Nephron progenitor cell (in vitro differentiated cells): Measurements from ENCODE around the gene PRKACA.
A peak's percentile ranks its signal among the peaks of the same experiment; 100 is the strongest.
"Not testable (repeated sequence)": the region's sequence is repeated elsewhere in the genome, so short reads cannot be mapped to it uniquely, and the experiment has no call there.

Source experiments
- DNase-seq: peaks from one replicate; pipeline ENCODE4 v3.0.0; 2021
- H3K27ac Mint-ChIP-seq: 2 replicates; pipeline ENCODE4 v1.8.0; 2021; ENCODE audit warnings: mild to moderate bottlenecking, moderate library complexity, mixed read lengths
- H3K27me3 Mint-ChIP-seq: 2 replicates; pipeline ENCODE4 v1.8.0; 2021; ENCODE audit warnings: mild to moderate bottlenecking, low read depth, mixed read lengths; ENCODE audit not compliant: poor library complexity
- H3K36me3 Mint-ChIP-seq: 2 replicates; pipeline ENCODE4 v1.8.0; 2021; ENCODE audit warnings: low read depth, mixed read lengths
- H3K4me1 Mint-ChIP-seq: 2 replicates; pipeline ENCODE4 v1.8.0; 2021; ENCODE audit warnings: mixed read lengths
- H3K4me3 Mint-ChIP-seq: 2 replicates; pipeline ENCODE4 v1.8.0; 2021; ENCODE audit warnings: mild to moderate bottlenecking, moderate library complexity, mixed read lengths
- H3K9me3 Mint-ChIP-seq: 2 replicates; pipeline ENCODE4 v1.8.0; 2021; ENCODE audit warnings: mild to moderate bottlenecking, moderate library complexity, mixed read lengths
- TF ChIP-seq, protein P1 (sequence below): fragments of 200-600 bp; sonication (generic); IDR thresholded peaks from 2 replicates; pipeline ENCODE4 v1.5.0; 2021; ENCODE audit warnings: antibody characterized with exemption

Gene PRKACA

GRCh38 chr19:14150041-14150769 is 32.6 kb upstream of the PRKACA start:
- Mint-ChIP-seq H3K9me3 (no peaks in the 10 kb centered on the region), H3K27me3 (peaks cover 8% of the 10 kb centered on the region), H3K4me1 (peaks cover 45% of the 10 kb centered on the region), H3K36me3 (peaks cover 18% of the 10 kb centered on the region), H3K27ac (no peak overlapping the region), H3K4me3 (no peak overlapping the region)
- TF ChIP-seq, protein P1, sequence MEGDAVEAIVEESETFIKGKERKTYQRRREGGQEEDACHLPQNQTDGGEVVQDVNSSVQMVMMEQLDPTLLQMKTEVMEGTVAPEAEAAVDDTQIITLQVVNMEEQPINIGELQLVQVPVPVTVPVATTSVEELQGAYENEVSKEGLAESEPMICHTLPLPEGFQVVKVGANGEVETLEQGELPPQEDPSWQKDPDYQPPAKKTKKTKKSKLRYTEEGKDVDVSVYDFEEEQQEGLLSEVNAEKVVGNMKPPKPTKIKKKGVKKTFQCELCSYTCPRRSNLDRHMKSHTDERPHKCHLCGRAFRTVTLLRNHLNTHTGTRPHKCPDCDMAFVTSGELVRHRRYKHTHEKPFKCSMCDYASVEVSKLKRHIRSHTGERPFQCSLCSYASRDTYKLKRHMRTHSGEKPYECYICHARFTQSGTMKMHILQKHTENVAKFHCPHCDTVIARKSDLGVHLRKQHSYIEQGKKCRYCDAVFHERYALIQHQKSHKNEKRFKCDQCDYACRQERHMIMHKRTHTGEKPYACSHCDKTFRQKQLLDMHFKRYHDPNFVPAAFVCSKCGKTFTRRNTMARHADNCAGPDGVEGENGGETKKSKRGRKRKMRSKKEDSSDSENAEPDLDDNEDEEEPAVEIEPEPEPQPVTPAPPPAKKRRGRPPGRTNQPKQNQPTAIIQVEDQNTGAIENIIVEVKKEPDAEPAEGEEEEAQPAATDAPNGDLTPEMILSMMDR = no peak
- no peak for DNase-seq

- no peak for DNase-seq
- TF ChIP-seq, protein P1 = no peak
- Mint-ChIP-seq H3K9me3 (no peaks in the 10 kb centered on the region), H3K36me3 (peaks cover 13% of the 10 kb centered on the region), H3K27me3 (peaks cover 8% of the 10 kb centered on the region), H3K27ac (no peak overlapping the region), H3K4me3 (no peak overlapping the region), H3K4me1 (peaks cover 45% of the 10 kb centered on the region)
Observed at GRCh38 chr19:14149509-14149994, 32.0 kb upstream of the PRKACA start.

GRCh38 chr19:14148751-14149410 is 31.3 kb upstream of the PRKACA start:
- TF ChIP-seq, protein P1 = no peak
- H3K4me3 Mint-ChIP-seq = peak overlapping the region; percentile 58
- H3K27ac Mint-ChIP-seq = peak overlapping the region; percentile 64
- H3K4me1 Mint-ChIP-seq = peaks cover 45% of the 10 kb centered on the region
- DNase-seq = no peak
- peaks cover 5% of the 10 kb centered on the region for H3K27me3 Mint-ChIP-seq
- no peaks in the 10 kb centered on the region for H3K9me3 Mint-ChIP-seq
- H3K36me3 Mint-ChIP-seq = peaks cover 13% of the 10 kb centered on the region

GRCh38 chr19:14147797-14148605 is 30.4 kb upstream of the PRKACA start:
- peak; percentile 80 for DNase-seq
- Mint-ChIP-seq H3K36me3 (peaks cover 10% of the 10 kb centered on the region), H3K4me1 (peaks cover 44% of the 10 kb centered on the region), H3K27ac (peak overlapping the region; percentile 85), H3K4me3 (peak overlapping the region; percentile 58), H3K27me3 (peaks cover 5% of the 10 kb centered on the region), H3K9me3 (no peaks in the 10 kb centered on the region)
- TF ChIP-seq, protein P1 = peak; percentile 79

- Mint-ChIP-seq H3K27ac (no peak overlapping the region), H3K36me3 (peaks cover 1% of the 10 kb centered on the region), H3K9me3 (no peaks in the 10 kb centered on the region), H3K4me1 (peaks cover 53% of the 10 kb centered on the region), H3K27me3 (peaks cover 5% of the 10 kb centered on the region), H3K4me3 (no peak overlapping the region)
- no peak for DNase-seq
- TF ChIP-seq, protein P1 = no peak
Observed at GRCh38 chr19:14146789-14147216, 29.2 kb upstream of the PRKACA start.

DNA sequence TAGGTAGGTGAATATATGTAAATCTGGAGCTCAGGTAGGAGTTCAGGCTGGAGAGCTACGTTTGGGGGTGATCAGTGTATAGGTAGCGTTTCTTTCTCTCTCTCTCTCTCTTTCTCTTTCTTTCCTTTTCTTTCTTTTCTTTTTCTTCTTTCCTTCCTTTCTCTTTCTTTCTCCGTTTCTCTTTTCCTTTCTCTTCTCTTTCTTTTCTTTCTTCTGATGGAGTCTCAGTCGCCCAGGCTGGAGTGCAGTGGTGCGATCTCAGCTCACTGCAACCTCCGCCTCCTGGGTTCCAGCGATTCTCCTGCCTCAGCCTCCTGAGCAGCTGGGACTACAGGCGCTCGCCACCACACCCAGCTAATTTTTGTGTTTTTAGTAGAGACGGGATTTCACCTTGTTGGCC is 28.6 kb upstream of the PRKACA start:
- H3K4me1 Mint-ChIP-seq = peaks cover 55% of the 10 kb centered on the region
- peak overlapping the region; percentile 27 for H3K27ac Mint-ChIP-seq
- DNase-seq, H3K4me3 Mint-ChIP-seq, H3K36me3 Mint-ChIP-seq, H3K27me3 Mint-ChIP-seq, H3K9me3 Mint-ChIP-seq: not testable (repeated sequence)
